Measurements from ENCODE around the gene AUH.

AUH gene

DNA sequence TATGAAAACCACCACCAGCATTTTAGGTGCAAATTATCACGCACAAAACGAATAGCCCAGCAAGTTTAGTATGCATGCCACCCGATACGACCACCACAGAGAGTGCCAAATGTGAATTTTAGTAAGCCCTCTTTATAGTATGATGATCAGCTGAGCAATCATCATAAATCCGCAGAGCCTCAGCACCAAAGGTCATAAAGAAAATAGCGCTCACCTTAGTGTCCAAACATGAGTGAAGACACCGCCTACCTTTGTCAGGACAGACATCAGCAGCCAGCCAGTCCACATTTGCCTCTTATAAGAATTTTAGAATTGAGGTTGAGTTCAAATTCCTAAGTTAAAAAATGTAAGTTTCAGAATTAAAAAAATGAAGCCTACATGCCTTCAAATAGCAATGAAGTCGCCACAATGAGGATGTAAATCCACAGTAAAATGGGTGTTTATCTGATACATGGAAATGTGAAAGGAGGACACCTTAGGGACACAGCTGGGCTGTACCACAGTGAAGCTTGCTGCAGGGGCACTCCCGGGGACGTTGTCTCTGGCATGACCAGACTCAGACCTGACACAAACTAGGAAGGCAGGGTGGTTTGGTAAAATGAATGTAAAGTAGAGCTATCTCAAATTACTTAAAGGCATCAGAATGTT lies 149.0 kb downstream of the AUH start:
- no peak for TF ChIP-seq FOXM1 (IDR thresholded peaks at IDR 0.05; ENCODE audit: borderline replicate concordance, low read depth)
- no peak for TF ChIP-seq CEBPB (IDR thresholded peaks at IDR 0.05)
- no peak for TF ChIP-seq TCF12 (IDR thresholded peaks at IDR 0.05; ENCODE audit: low read depth)
- no peak for TF ChIP-seq RAD21 (IDR thresholded peaks at IDR 0.05; ENCODE audit: low read depth)

DNA sequence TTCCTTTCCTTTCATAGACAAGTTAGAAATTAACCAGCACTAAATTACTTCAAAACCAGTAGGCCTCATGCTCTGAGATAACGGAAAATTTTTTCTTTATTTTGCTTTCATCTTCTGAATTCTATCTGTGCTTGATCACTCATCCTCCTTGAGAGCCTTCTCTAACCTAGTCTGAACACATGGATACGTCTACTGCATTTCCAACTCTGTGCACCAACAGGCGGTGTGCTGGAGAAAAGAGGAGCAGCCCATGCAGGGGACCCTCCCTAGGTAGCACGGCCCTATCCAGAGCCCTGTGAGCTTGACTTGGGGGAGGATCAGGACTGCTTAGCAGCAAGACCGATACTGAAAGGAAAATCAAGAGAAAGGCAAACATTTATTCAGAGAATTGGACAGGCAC lies 149.8 kb downstream of the AUH start:
- TF ChIP-seq NFIC (IDR thresholded peaks at IDR 0.05), result no peak
- no peak for TF ChIP-seq CEBPB (IDR thresholded peaks at IDR 0.05)
- TF ChIP-seq, protein P1, sequence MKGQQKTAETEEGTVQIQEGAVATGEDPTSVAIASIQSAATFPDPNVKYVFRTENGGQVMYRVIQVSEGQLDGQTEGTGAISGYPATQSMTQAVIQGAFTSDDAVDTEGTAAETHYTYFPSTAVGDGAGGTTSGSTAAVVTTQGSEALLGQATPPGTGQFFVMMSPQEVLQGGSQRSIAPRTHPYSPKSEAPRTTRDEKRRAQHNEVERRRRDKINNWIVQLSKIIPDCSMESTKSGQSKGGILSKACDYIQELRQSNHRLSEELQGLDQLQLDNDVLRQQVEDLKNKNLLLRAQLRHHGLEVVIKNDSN (IDR thresholded peaks at IDR 0.05), result no peak
- TF ChIP-seq, protein P2, sequence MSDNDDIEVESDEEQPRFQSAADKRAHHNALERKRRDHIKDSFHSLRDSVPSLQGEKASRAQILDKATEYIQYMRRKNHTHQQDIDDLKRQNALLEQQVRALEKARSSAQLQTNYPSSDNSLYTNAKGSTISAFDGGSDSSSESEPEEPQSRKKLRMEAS (IDR thresholded peaks at IDR 0.05), result no peak
- no peak for TF ChIP-seq TEAD4 (IDR thresholded peaks at IDR 0.05)
- TF ChIP-seq, protein P3, sequence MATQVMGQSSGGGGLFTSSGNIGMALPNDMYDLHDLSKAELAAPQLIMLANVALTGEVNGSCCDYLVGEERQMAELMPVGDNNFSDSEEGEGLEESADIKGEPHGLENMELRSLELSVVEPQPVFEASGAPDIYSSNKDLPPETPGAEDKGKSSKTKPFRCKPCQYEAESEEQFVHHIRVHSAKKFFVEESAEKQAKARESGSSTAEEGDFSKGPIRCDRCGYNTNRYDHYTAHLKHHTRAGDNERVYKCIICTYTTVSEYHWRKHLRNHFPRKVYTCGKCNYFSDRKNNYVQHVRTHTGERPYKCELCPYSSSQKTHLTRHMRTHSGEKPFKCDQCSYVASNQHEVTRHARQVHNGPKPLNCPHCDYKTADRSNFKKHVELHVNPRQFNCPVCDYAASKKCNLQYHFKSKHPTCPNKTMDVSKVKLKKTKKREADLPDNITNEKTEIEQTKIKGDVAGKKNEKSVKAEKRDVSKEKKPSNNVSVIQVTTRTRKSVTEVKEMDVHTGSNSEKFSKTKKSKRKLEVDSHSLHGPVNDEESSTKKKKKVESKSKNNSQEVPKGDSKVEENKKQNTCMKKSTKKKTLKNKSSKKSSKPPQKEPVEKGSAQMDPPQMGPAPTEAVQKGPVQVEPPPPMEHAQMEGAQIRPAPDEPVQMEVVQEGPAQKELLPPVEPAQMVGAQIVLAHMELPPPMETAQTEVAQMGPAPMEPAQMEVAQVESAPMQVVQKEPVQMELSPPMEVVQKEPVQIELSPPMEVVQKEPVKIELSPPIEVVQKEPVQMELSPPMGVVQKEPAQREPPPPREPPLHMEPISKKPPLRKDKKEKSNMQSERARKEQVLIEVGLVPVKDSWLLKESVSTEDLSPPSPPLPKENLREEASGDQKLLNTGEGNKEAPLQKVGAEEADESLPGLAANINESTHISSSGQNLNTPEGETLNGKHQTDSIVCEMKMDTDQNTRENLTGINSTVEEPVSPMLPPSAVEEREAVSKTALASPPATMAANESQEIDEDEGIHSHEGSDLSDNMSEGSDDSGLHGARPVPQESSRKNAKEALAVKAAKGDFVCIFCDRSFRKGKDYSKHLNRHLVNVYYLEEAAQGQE (IDR thresholded peaks at IDR 0.05; ENCODE audit: low read depth), result no peak
- no peak for TF ChIP-seq EP300 (IDR thresholded peaks at IDR 0.05; ENCODE audit: borderline replicate concordance)
- TF ChIP-seq TCF12 (IDR thresholded peaks at IDR 0.05; ENCODE audit: low read depth), result no peak
- TF ChIP-seq RAD21 (IDR thresholded peaks at IDR 0.05; ENCODE audit: low read depth), result no peak
- TF ChIP-seq YY1 (IDR thresholded peaks at IDR 0.05; ENCODE audit: low read depth), result no peak
- TF ChIP-seq CREB1 (IDR thresholded peaks at IDR 0.05; ENCODE audit: low read depth), result no peak
- no peak for TF ChIP-seq FOXM1 (IDR thresholded peaks at IDR 0.05; ENCODE audit: borderline replicate concordance, low read depth)
- TF ChIP-seq EGR1 (IDR thresholded peaks at IDR 0.05), result no peak
- TF ChIP-seq TAF1 (IDR thresholded peaks at IDR 0.05; ENCODE audit: low read depth), result no peak
- TF ChIP-seq ZBTB7A (IDR thresholded peaks at IDR 0.05; ENCODE audit: low read depth), result no peak

DNA sequence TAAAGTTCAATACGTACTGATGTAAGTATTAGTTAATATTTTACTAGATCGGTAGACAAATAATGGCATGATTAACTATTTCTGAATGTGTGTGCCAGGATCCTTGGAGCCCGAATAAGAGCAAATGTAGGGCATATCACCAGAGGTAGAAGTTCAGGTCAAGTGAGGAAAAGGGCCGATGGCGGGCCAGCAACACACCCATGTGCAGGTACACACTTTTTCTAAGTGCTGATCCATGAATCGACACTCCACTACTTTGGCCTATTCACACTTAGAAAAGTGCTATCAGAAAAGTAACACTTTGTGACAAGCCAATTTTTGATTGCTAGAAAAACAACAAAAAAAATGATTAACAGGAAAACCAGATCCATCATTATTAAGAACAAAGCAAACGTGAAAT lies 150.3 kb downstream of the AUH start:
- no peak for TF ChIP-seq CREB1 (IDR thresholded peaks at IDR 0.05; ENCODE audit: low read depth)
- no peak for TF ChIP-seq TAF1 (IDR thresholded peaks at IDR 0.05; ENCODE audit: low read depth)
- TF ChIP-seq, protein P1 (IDR thresholded peaks at IDR 0.05), result no peak
- no peak for TF ChIP-seq YY1 (IDR thresholded peaks at IDR 0.05; ENCODE audit: low read depth)
- no peak for TF ChIP-seq EP300 (IDR thresholded peaks at IDR 0.05; ENCODE audit: borderline replicate concordance)
- TF ChIP-seq EGR1 (IDR thresholded peaks at IDR 0.05), result no peak
- TF ChIP-seq NFIC (IDR thresholded peaks at IDR 0.05), result no peak
- no peak for TF ChIP-seq FOXM1 (IDR thresholded peaks at IDR 0.05; ENCODE audit: borderline replicate concordance, low read depth)

DNA sequence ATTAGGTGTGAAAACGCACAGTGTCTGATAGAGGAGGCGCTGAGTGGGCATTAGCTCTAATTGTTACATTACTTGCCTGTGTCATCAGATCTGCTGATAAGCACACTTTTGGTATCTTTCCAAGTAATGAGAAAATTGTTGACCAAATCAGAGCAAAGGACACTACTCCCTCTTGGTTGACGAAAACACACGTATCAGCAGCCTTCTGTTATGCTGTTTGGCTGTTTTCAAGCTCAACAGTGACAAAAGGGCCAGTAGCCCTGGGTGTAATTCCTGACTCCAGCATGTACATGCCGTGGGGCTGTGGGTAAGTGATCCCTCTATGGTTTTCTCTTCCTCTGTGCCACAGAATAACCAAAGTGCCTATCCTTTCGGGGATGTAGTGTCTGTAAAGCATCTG lies 151.4 kb downstream of the AUH start:
- TF ChIP-seq TEAD4 (IDR thresholded peaks at IDR 0.05) (no peak), ZBTB7A (IDR thresholded peaks at IDR 0.05; ENCODE audit: low read depth) (no peak), CEBPB (IDR thresholded peaks at IDR 0.05) (no peak), NFIC (IDR thresholded peaks at IDR 0.05) (no peak), YY1 (IDR thresholded peaks at IDR 0.05; ENCODE audit: low read depth) (no peak)
- TF ChIP-seq, protein P3 (IDR thresholded peaks at IDR 0.05; ENCODE audit: low read depth), result no peak

DNA sequence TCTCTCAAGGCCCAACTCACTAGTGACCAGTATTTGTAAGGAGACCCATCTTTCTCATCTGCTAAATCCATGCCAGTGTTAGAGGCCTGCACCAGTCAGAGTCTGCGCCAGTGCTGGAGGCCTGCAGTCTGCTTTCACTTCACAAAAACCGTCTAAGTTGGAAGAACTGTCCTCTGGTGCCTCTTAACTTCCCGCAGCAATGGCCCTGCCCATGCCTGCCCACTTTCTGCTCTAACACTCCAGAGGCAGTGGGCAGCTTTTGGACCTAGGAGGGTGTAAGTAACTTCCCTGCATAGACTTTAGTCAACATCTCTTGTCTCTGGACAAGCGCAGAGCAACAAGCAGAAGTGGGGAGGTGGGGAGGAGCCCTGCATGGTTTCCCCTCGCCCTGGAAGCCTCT lies 152.9 kb downstream of the AUH start:
- TF ChIP-seq TAF1 (IDR thresholded peaks at IDR 0.05; ENCODE audit: low read depth) (no peak), RAD21 (IDR thresholded peaks at IDR 0.05; ENCODE audit: low read depth) (no peak), EGR1 (IDR thresholded peaks at IDR 0.05) (no peak), EP300 (IDR thresholded peaks at IDR 0.05; ENCODE audit: borderline replicate concordance) (no peak), CREB1 (IDR thresholded peaks at IDR 0.05; ENCODE audit: low read depth) (no peak), YY1 (IDR thresholded peaks at IDR 0.05; ENCODE audit: low read depth) (no peak), ZBTB7A (IDR thresholded peaks at IDR 0.05; ENCODE audit: low read depth) (no peak), FOXM1 (IDR thresholded peaks at IDR 0.05; ENCODE audit: borderline replicate concordance, low read depth) (no peak), TCF12 (IDR thresholded peaks at IDR 0.05; ENCODE audit: low read depth) (no peak), CEBPB (IDR thresholded peaks at IDR 0.05) (no peak)
- TF ChIP-seq, protein P3 (IDR thresholded peaks at IDR 0.05; ENCODE audit: low read depth), result no peak
- TF ChIP-seq, protein P1 (IDR thresholded peaks at IDR 0.05), result no peak
- TF ChIP-seq, protein P2 (IDR thresholded peaks at IDR 0.05), result no peak

Data from Ishikawa (cell line).